CD14-positive monocyte (primary cell): ENCODE data around the gene BLOC1S6. TPM values are rescaled to one million over a fixed set of nuclear protein-coding genes. Genes with fewer than 3 reads are reported as not detected.

Experiments
- DNase-seq, 3 donors: peaks; one replicate each; pipeline ENCODE4 v3.0.0-alpha.2; 2011 to 2022
- H2AFZ ChIP-seq: 2 replicates; pipeline ENCODE4 v1.6.0; 2012; ENCODE audit warnings: mild to moderate bottlenecking, low read depth, low read length, inconsistent platforms; ENCODE audit not compliant: insufficient read depth, poor library complexity, severe bottlenecking
- H3K27ac ChIP-seq, 2 donors: 1 replicate in 1 of 2; 2 replicates in 1 of 2; pipeline ENCODE4 v1.5.1; 2012 to 2013; ENCODE audit warnings: low read length in 2 of 2, control low read depth in 1 of 2, inconsistent platforms in 1 of 2, low read depth in 1 of 2, mild to moderate bottlenecking in 1 of 2
- H3K27me3 ChIP-seq, 2 donors: one replicate each; pipeline versions ENCODE4 v1.6.0 to v1.6.1; 2011 to 2013; ENCODE audit warnings: low read length in 2 of 2; ENCODE audit not compliant: control insufficient read depth in 2 of 2, insufficient read depth in 2 of 2
- H3K36me3 ChIP-seq, 2 donors: replicated peaks in 1 of 2; 1 replicate in 1 of 2; 2 replicates in 1 of 2; pipeline versions ENCODE4 v1.5.1 to v1.6.1; 2012 to 2013; ENCODE audit warnings: low read length in 2 of 2, control low read depth in 1 of 2, inconsistent platforms in 1 of 2, mild to moderate bottlenecking in 1 of 2; ENCODE audit not compliant: insufficient read depth in 2 of 2, control insufficient read depth in 1 of 2
- H3K4me1 ChIP-seq, 2 donors: 1 replicate in 1 of 2; 2 replicates in 1 of 2; pipeline versions ENCODE4 v1.5.1 to v1.6.1; 2012 to 2013; ENCODE audit warnings: low read length in 2 of 2, control low read depth in 1 of 2, inconsistent platforms in 1 of 2, mild to moderate bottlenecking in 1 of 2, moderate library complexity in 1 of 2; ENCODE audit not compliant: insufficient read depth in 2 of 2, control insufficient read depth in 1 of 2
- H3K4me2 ChIP-seq: replicated peaks from 2 replicates; pipeline ENCODE3; 2012; ENCODE audit warnings: low read length, moderate library complexity, mild to moderate bottlenecking; ENCODE audit not compliant: poor library complexity, severe bottlenecking; ENCODE audit errors: extremely low read depth
- H3K4me3 ChIP-seq, 3 experiments: fragments of 200-600 bp in 1 of 3; sonication (generic) in 1 of 3; replicated peaks in 1 of 3; 1 replicate in 2 of 3; 2 replicates in 1 of 3; pipeline ENCODE4 v1.5.1; 2011 to 2013; ENCODE audit warnings: low read length in 3 of 3, mild to moderate bottlenecking in 3 of 3, control low read depth in 2 of 3, low read depth in 2 of 3, inconsistent platforms in 1 of 3, moderate library complexity in 1 of 3
- H3K79me2 ChIP-seq: 2 replicates; pipeline ENCODE4 v1.6.0; 2012; ENCODE audit warnings: mild to moderate bottlenecking, control low read depth, inconsistent platforms, low read length, moderate library complexity; ENCODE audit not compliant: insufficient read depth
- H3K9ac ChIP-seq: 2 replicates; pipeline ENCODE4 v1.6.0; 2017; ENCODE audit warnings: low read length, mild to moderate bottlenecking; ENCODE audit not compliant: insufficient read depth, poor library complexity, severe bottlenecking
- H3K9me3 ChIP-seq, 2 donors: replicated peaks in 1 of 2; 1 replicate in 1 of 2; 2 replicates in 1 of 2; pipeline versions ENCODE4 v1.5.1 to v1.6.1; 2012 to 2013; ENCODE audit warnings: low read length in 2 of 2, control low read depth in 1 of 2; ENCODE audit not compliant: control insufficient read depth in 1 of 2, insufficient read depth in 1 of 2
- H4K20me1 ChIP-seq: 2 replicates; pipeline ENCODE4 v1.6.0; 2012; ENCODE audit warnings: mild to moderate bottlenecking, low read length, control low read depth, moderate library complexity; ENCODE audit not compliant: insufficient read depth
- H3K27ac Mint-ChIP-seq, 7 donors: one replicate each; pipeline ENCODE4 v1.8.0; 2020; ENCODE audit warnings: mild to moderate bottlenecking in 7 of 7, mixed read lengths in 7 of 7, moderate library complexity in 6 of 7, inconsistent platforms in 2 of 7
- H3K27me3 Mint-ChIP-seq, 3 donors: one replicate each; pipeline ENCODE4 v1.8.0; 2021 to 2022; ENCODE audit warnings: low read depth in 3 of 3, mild to moderate bottlenecking in 3 of 3, mixed read lengths in 3 of 3, moderate library complexity in 3 of 3, inconsistent platforms in 1 of 3
- H3K36me3 Mint-ChIP-seq, 2 donors: one replicate each; pipeline ENCODE4 v1.8.0; 2020; ENCODE audit warnings: mixed read lengths in 2 of 2, inconsistent platforms in 1 of 2, mild to moderate bottlenecking in 1 of 2
- H3K4me1 Mint-ChIP-seq: one replicate; pipeline ENCODE4 v1.8.0; 2020; ENCODE audit warnings: mild to moderate bottlenecking, mixed read lengths
- H3K4me3 Mint-ChIP-seq, 2 donors: one replicate each; pipeline ENCODE4 v1.8.0; 2020; ENCODE audit warnings: mild to moderate bottlenecking in 2 of 2, mixed read lengths in 2 of 2, moderate library complexity in 1 of 2
- H3K9me3 Mint-ChIP-seq, 7 donors: one replicate each; pipeline ENCODE4 v1.8.0; 2020 to 2022; ENCODE audit warnings: mixed read lengths in 7 of 7, mild to moderate bottlenecking in 6 of 7, moderate library complexity in 6 of 7, inconsistent platforms in 2 of 7
- CTCF ChIP-seq: fragments of 200-600 bp; IDR thresholded peaks from one replicate; pipeline ENCODE4 v1.8.0; 2022; ENCODE audit warnings: antibody characterized with exemption, mild to moderate bottlenecking
- WGBS: methylation state at CpG from one replicate; pipeline ENCODE4 v1.1.5; 2013; ENCODE audit warnings: missing lambda C conversion rate; ENCODE audit not compliant: insufficient coverage; 5-methylcytosine and 5-hydroxymethylcytosine counted together
- intact Hi-C, 2 donors: fragments of 100-400 bp; cut with micrococcal nuclease; formaldehyde crosslinking; loops; one replicate each; pipeline versions ENCODE4 v1.15.0 to v1.15.1; 2023
- polyA plus RNA-seq, 3 donors: library from polyadenylated mRNA; depleted of rRNA in 1 of 3; unstranded in 2 of 3; stranded (reverse) in 1 of 3; fragments of 300-500 nt in 2 of 3; fragments of >200 nt in 1 of 3; fragmentation: Illumina TruSeq in 2 of 3; gene quantifications; 1 replicate in 2 of 3; 2 replicates in 1 of 3; pipeline ENCODE4 v1.2.3, GENCODE V29; 2012 to 2021

The BLOC1S6 gene
- polyA plus RNA-seq, 3 donors: 16.8 to 54.9 (median 47.9) TPM

- peaks cover 89% of the 10 kb centered on the region for H3K4me1 Mint-ChIP-seq
- peaks cover 8 to 17% of the 10 kb centered on the region in 2 donors for H3K36me3 Mint-ChIP-seq
- Histone ChIP-seq H3K4me1 (peaks cover 79 to 87% of the 10 kb centered on the region in 2 donors), H3K27me3 (no peaks in the 10 kb centered on the region), H3K4me3 (peak overlapping the region in 2 of 3 experiments; percentile 12 to 40), H2AFZ (peak overlapping the region; percentile 7), H3K79me2 (peaks cover 100% of the 10 kb centered on the region), H3K9me3 (peaks cover 0 to under 1% of the 10 kb centered on the region in 2 donors), H4K20me1 (peaks cover 92% of the 10 kb centered on the region), H3K27ac (peak overlapping the region; percentile 37 to 79), H3K4me2 (peak overlapping the region; percentile 50), H3K9ac (peak overlapping the region; percentile 11), H3K36me3 (peaks cover 0 to 6% of the 10 kb centered on the region in 2 donors)
- H3K9me3 Mint-ChIP-seq: peaks cover 0 to 3% (median 3%) of the 10 kb centered on the region in 7 donors
- 28% methylated on average over 7 of the region's 9 CpGs for WGBS
- intact Hi-C loops: no loop called here
- DNase-seq: peak; percentile 38 to 87 (median 75)
- TF ChIP-seq CTCF: no peak
- peak overlapping the region; percentile 37 to 82 for H3K4me3 Mint-ChIP-seq
- peaks cover 0 to 2% (median 0%) of the 10 kb centered on the region in 3 donors for H3K27me3 Mint-ChIP-seq
- peak overlapping the region; percentile 76 to 94 (median 92) for H3K27ac Mint-ChIP-seq
Observed at GRCh38 chr15:45645026-45645980, 58.1 kb downstream of the BLOC1S6 start.

GRCh38 chr15:45646220-45646619 lies 59.0 kb downstream of the BLOC1S6 start:
- Mint-ChIP-seq H3K27ac (peak overlapping the region in 3 of 7 donors; percentile 52 to 94 (median 93)), H3K27me3 (peaks cover 0 to 2% (median 0%) of the 10 kb centered on the region in 3 donors), H3K36me3 (peaks cover 10 to 21% of the 10 kb centered on the region in 2 donors), H3K4me3 (no peak overlapping the region), H3K9me3 (peaks cover 0 to 7% (median 5%) of the 10 kb centered on the region in 7 donors), H3K4me1 (peaks cover 83% of the 10 kb centered on the region)
- Histone ChIP-seq H3K79me2 (peaks cover 100% of the 10 kb centered on the region), H4K20me1 (peaks cover 95% of the 10 kb centered on the region), H3K9me3 (peaks cover 0 to 2% of the 10 kb centered on the region in 2 donors), H3K27me3 (no peaks in the 10 kb centered on the region), H3K4me2 (peak overlapping the region; percentile 50), H3K4me3 (peak overlapping the region in 1 of 3 experiments; percentile 40), H3K36me3 (peaks cover 2 to 14% of the 10 kb centered on the region in 2 donors), H3K27ac (peak overlapping the region; percentile 37 to 79), H3K4me1 (peaks cover 72 to 80% of the 10 kb centered on the region in 2 donors), H3K9ac (no peak overlapping the region), H2AFZ (no peak overlapping the region)
- DNase-seq: no peak
- intact Hi-C loops: no loop called here
- WGBS: 94% methylated on average over 2 of the region's 3 CpGs
- TF ChIP-seq CTCF: no peak
